NCI-H2029 treated with DMSO at 0.1 percent for 48 hours (cell line): ENCODE results near the gene ARID3A.

Experiments
- DNase-seq: peaks from one replicate; lab custom pipeline; 2025; lab: John Stamatoyannopoulos, UW

Gene ARID3A

GRCh38 chr19:990119-990571 is 64.3 kb downstream of the ARID3A start:
- DNase-seq, result no peak

- DNase-seq, result no peak
These were observed 64.9 kb downstream of the ARID3A start for GRCh38 chr19:990746-991145.

GRCh38 chr19:991174-991931 is 65.5 kb downstream of the ARID3A start:
- no peak for DNase-seq

- DNase-seq, result no peak
These were observed 66.3 kb downstream of the ARID3A start for GRCh38 chr19:991932-992669.

GRCh38 chr19:992670-993055 is 66.8 kb downstream of the ARID3A start:
- DNase-seq, result no peak

GRCh38 chr19:993361-993830 is 67.6 kb downstream of the ARID3A start:
- DNase-seq, result no peak

GRCh38 chr19:993831-994393 is 68.1 kb downstream of the ARID3A start:
- DNase-seq, result no peak

GRCh38 chr19:994516-994915 is 68.7 kb downstream of the ARID3A start:
- DNase-seq, result no peak

- peak; percentile 51 for DNase-seq
These were observed 69.4 kb downstream of the ARID3A start for GRCh38 chr19:995051-995827.

GRCh38 chr19:996051-996838 is 70.4 kb downstream of the ARID3A start:
- peak; percentile 7 for DNase-seq

- DNase-seq, result no peak
These were observed 72.2 kb downstream of the ARID3A start for GRCh38 chr19:998064-998463.

GRCh38 chr19:999379-999719 is 73.5 kb downstream of the ARID3A start:
- no peak for DNase-seq

- DNase-seq, result no peak
These were observed 74.3 kb downstream of the ARID3A start, which contains the start of gene GRIN3B for GRCh38 chr19:1000095-1000494. Gene GRIN3B (plus strand): TSS chr19:1000419. CDS start chr19:1000438, 19 bp downstream.

- DNase-seq, result no peak
These were observed 75.0 kb downstream of the ARID3A start for GRCh38 chr19:1000591-1001537.

- DNase-seq, result no peak
These were observed 75.8 kb downstream of the ARID3A start for GRCh38 chr19:1001538-1002166.

GRCh38 chr19:1002600-1002999 is 76.8 kb downstream of the ARID3A start:
- no peak for DNase-seq

GRCh38 chr19:1003283-1003682 is 77.4 kb downstream of the ARID3A start:
- DNase-seq, result no peak

GRCh38 chr19:1004204-1004802 is 78.5 kb downstream of the ARID3A start:
- DNase-seq, result no peak
